ENCODE measurements around the gene ECT2L.

Gene ECT2L

DNA sequence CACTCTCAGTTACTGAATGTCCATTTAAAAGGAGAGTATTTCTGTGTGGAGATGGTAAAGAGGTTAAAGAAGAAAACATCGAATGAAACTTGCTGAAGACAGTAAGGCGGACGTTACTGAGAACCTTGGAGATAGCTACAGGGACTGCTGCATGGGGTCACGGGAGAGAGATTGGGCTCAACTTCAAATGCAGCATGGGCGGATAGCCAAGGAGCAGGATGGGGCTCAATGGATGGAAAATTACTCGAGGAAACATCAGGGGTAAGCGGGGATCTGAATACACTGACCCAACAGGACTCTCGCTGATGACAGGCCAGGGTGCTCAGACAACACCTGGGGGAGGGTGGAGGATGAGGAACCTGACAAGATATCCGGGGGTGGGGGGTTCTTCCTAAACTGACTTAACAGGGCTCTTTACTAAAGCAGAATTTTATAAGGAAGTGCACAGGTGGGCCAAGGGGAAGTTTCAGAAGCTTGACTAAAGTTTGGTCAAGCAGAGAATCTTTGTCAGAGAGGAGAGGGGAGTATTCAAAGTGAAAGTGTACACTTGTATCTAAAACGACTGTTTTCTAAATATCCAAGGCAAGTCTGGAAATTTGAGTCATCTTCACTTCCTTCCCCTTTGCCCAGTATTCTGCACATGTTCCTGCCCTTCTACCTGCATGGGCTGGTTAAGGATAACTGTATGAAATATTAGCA, 22.8 kb downstream of the ECT2L start:
- no peaks in the 10 kb centered on the region for H3K27me3 ChIP-seq (ENCODE audit: low read length)
- no peaks in the 10 kb centered on the region for H3K36me3 ChIP-seq (ENCODE audit: low read length)
- TF ChIP-seq, protein P1, sequence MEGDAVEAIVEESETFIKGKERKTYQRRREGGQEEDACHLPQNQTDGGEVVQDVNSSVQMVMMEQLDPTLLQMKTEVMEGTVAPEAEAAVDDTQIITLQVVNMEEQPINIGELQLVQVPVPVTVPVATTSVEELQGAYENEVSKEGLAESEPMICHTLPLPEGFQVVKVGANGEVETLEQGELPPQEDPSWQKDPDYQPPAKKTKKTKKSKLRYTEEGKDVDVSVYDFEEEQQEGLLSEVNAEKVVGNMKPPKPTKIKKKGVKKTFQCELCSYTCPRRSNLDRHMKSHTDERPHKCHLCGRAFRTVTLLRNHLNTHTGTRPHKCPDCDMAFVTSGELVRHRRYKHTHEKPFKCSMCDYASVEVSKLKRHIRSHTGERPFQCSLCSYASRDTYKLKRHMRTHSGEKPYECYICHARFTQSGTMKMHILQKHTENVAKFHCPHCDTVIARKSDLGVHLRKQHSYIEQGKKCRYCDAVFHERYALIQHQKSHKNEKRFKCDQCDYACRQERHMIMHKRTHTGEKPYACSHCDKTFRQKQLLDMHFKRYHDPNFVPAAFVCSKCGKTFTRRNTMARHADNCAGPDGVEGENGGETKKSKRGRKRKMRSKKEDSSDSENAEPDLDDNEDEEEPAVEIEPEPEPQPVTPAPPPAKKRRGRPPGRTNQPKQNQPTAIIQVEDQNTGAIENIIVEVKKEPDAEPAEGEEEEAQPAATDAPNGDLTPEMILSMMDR (IDR thresholded peaks at IDR 0.05; ENCODE audit: insufficient read depth, low read length, poor library complexity, severe bottlenecking): no peak
- no peak for TF ChIP-seq EZH2phosphoT487 (conservative IDR thresholded peaks at IDR 0.05; ENCODE audit: low read length)
- no peak overlapping the region for H3K27ac ChIP-seq (ENCODE audit: low read depth, low read length)
- no peak overlapping the region for H3K4me2 ChIP-seq (ENCODE audit: low read depth, low read length, poor library complexity, severe bottlenecking)
- no peaks in the 10 kb centered on the region for H3K9me3 ChIP-seq (ENCODE audit: insufficient read depth, low read length)
- H2AFZ ChIP-seq (ENCODE audit: low read depth, low read length, severe bottlenecking): no peak overlapping the region
- no peak overlapping the region for H3K4me3 ChIP-seq (ENCODE audit: insufficient read depth, low read length, poor library complexity, severe bottlenecking)
- no peaks in the 10 kb centered on the region for H4K20me1 ChIP-seq (ENCODE audit: low read depth, low read length)
- H3K9ac ChIP-seq (ENCODE audit: low read length): no peak overlapping the region
- H3F3A ChIP-seq (ENCODE audit: insufficient read depth): no peaks in the 10 kb centered on the region
- no peaks in the 10 kb centered on the region for H3K9me2 ChIP-seq (replicated peaks; ENCODE audit: insufficient read depth, low read length)
- H3K79me2 ChIP-seq (ENCODE audit: insufficient read depth, low read length): no peaks in the 10 kb centered on the region

DNA sequence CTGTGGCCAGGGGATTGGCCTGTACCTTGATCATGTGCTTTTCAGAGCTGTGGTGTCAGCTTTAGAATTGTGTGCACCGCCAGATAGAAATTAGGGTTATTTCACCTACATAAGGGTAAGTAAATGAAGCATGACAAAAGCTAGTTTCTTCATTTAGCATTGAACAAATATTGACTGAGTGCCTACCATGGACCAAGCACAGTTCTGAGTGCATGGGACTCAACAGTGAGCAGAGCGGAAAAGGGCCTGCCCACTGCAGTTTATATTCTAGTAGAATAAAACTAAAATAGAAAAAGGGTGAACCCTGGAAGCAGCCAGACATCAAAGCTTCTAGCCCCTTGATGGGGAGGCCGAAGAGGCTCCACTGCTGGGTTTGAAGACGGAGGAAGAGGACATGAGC, 25.6 kb downstream of the ECT2L start:
- Histone ChIP-seq H3K4me2 (ENCODE audit: low read depth, low read length, poor library complexity, severe bottlenecking) (no peak overlapping the region), H2AFZ (ENCODE audit: low read depth, low read length, severe bottlenecking) (no peak overlapping the region)

DNA sequence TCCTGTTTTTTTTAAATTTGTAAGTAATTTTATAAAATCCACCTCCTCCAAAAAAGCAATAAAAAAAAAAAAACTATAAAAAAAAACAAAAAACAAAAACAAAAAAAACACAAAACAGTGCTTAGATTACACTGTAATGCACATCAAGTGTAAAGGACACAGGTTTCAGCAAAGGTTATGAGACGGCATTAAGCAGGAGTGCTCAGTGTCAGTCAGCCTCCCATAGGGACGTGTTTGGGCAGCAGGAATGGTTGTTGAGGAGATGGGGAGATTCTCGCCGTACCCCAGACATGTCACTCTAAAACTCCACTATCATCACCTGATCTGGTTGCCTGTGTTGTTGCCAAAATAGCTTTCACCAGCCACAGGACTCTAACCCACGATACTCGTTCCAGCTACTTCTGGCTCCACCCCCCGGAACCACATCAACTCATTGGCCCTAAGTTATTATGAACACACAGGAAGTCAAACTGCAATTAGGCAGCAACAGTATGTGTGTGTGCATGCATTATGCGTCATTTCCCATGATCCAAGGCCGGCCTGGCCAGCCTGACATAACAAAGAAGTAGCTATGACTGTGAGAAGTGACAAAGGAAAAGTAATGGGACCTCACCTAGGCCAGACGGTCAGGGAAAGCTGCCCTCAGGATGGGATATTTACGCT, 28.7 kb downstream of the ECT2L start:
- Histone ChIP-seq H3K9me2 (replicated peaks; ENCODE audit: insufficient read depth, low read length) (no peaks in the 10 kb centered on the region), H3K9ac (ENCODE audit: low read length) (no peak overlapping the region), H3F3A (ENCODE audit: insufficient read depth) (no peaks in the 10 kb centered on the region), H4K20me1 (ENCODE audit: low read depth, low read length) (no peaks in the 10 kb centered on the region), H3K79me2 (ENCODE audit: insufficient read depth, low read length) (no peaks in the 10 kb centered on the region), H3K27ac (ENCODE audit: low read depth, low read length) (no peak overlapping the region), H3K36me3 (ENCODE audit: low read length) (no peaks in the 10 kb centered on the region), H3K9me3 (ENCODE audit: insufficient read depth, low read length) (no peaks in the 10 kb centered on the region), H3K4me3 (ENCODE audit: insufficient read depth, low read length, poor library complexity, severe bottlenecking) (no peak overlapping the region), H2AFZ (ENCODE audit: low read depth, low read length, severe bottlenecking) (no peak overlapping the region), H3K4me2 (ENCODE audit: low read depth, low read length, poor library complexity, severe bottlenecking) (no peak overlapping the region), H3K27me3 (ENCODE audit: low read length) (no peaks in the 10 kb centered on the region)
- no peak for TF ChIP-seq EZH2phosphoT487 (conservative IDR thresholded peaks at IDR 0.05; ENCODE audit: low read length)
- TF ChIP-seq, protein P1 (IDR thresholded peaks at IDR 0.05; ENCODE audit: insufficient read depth, low read length, poor library complexity, severe bottlenecking): no peak

More for the DNA sequence above, 25.6 kb downstream of the ECT2L start:
- Histone ChIP-seq H3K4me3 (ENCODE audit: insufficient read depth, low read length, poor library complexity, severe bottlenecking) (no peak overlapping the region), H3K27ac (ENCODE audit: low read depth, low read length) (no peak overlapping the region), H3F3A (ENCODE audit: insufficient read depth) (no peaks in the 10 kb centered on the region), H3K9me3 (ENCODE audit: insufficient read depth, low read length) (no peaks in the 10 kb centered on the region), H3K27me3 (ENCODE audit: low read length) (no peaks in the 10 kb centered on the region), H3K79me2 (ENCODE audit: insufficient read depth, low read length) (no peaks in the 10 kb centered on the region), H3K9ac (ENCODE audit: low read length) (no peak overlapping the region), H3K9me2 (replicated peaks; ENCODE audit: insufficient read depth, low read length) (no peaks in the 10 kb centered on the region), H3K36me3 (ENCODE audit: low read length) (no peaks in the 10 kb centered on the region), H4K20me1 (ENCODE audit: low read depth, low read length) (no peaks in the 10 kb centered on the region)
- TF ChIP-seq, protein P1 (IDR thresholded peaks at IDR 0.05; ENCODE audit: insufficient read depth, low read length, poor library complexity, severe bottlenecking): no peak
- no peak for TF ChIP-seq EZH2phosphoT487 (conservative IDR thresholded peaks at IDR 0.05; ENCODE audit: low read length)
